Frontal cortex (tissue), 4 donors: Measurements from ENCODE around the gene ZAR1. TPM values are rescaled to one million over a fixed set of nuclear protein-coding genes. Genes with fewer than 3 reads are reported as not detected.

Source experiments
- DNase-seq, 2 donors: peaks; one replicate each; pipeline ENCODE4 v3.0.0; 2012; ENCODE audit warnings: low spot score in 2 of 2
- FAIRE-seq: peaks from 2 replicates; lab custom pipeline; 2012; peaks lifted over from hg19 to GRCh38; lab: Jason Lieb, UNC
- total RNA-seq: library from RNA; depleted of rRNA; stranded (reverse); fragments of >200 nt; gene quantifications from one replicate; pipeline ENCODE4 v1.2.3, GENCODE V29; 2014
- donor health status: control.
- donor health status: control.
- donor health status: control.

Gene ZAR1
- total RNA-seq, 1 donor from 2014 or later = 0.41 TPM

GRCh38 chr4:48484494-48485168 is 5.4 kb upstream of the ZAR1 start:
- FAIRE-seq (no peak), DNase-seq (no peak)

- no peak for DNase-seq
- no peak for FAIRE-seq
Observed at GRCh38 chr4:48489683-48490011, 405 bp upstream of the ZAR1 start.

- no peak for DNase-seq
- no peak for FAIRE-seq
Observed at GRCh38 chr4:48490680-48491513, 845 bp downstream of the ZAR1 start.

DNA sequence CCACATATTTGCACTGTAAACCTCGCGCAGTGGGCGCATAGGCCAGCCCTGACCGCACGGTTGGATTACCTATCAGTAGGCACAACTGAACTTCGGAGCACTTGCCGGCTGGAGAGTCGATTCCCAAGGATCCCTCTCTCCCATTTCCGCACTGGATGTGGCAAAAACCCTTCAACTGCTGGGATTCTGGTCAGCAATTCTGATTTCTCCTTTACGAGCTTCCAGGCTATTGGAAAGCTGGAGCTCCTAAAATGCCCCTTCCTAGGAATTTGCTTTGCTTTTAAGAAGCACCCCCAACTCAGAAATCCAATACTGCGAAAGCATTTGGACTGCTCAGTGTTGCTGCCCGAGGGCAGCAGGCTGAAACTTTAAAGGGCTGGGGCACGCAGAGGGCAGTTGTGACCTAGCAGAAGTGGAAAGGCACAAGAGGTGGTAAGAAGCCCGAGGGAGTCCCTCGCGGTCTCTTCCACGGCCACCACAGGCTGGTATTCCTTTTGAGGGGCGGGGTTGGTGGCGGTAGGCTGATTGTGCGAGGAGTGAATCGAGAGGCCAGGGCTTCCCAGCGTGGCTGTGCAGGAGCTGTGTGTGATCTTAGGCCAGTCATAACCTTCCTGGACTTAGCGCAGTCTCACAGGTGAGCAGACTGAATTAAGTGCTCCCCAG is 1.6 kb downstream of the ZAR1 start:
- DNase-seq (no peak), FAIRE-seq (no peak)

- no peak for FAIRE-seq
Observed at GRCh38 chr4:48493452-48494100, 3.5 kb downstream of the ZAR1 start.

GRCh38 chr4:48495941-48496340 is 5.9 kb downstream of the ZAR1 start:
- DNase-seq (no peak), FAIRE-seq (no peak)

More at GRCh38 chr4:48493452-48494100, 3.5 kb downstream of the ZAR1 start:
- no peak for DNase-seq

DNA sequence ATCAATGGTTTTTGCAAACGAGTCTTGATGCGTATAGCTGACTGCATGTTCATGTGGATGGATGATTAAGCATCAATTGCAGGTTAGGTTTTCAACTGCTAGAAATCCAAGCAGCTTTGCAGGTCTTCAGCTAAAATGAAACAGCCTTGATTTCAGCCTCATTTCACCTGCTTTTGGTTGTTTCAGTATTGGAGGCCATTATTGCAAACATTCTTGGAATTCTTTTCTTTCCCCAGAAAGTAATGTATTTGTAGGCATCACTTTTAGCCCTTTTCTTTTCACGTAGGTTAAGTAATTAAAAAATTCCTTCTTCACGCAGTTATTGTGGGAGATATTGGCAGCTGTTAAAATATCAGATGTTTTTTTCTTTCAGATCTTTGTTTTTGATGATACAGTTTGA is 8.8 kb downstream of the ZAR1 start:
- FAIRE-seq = no peak

DNA sequence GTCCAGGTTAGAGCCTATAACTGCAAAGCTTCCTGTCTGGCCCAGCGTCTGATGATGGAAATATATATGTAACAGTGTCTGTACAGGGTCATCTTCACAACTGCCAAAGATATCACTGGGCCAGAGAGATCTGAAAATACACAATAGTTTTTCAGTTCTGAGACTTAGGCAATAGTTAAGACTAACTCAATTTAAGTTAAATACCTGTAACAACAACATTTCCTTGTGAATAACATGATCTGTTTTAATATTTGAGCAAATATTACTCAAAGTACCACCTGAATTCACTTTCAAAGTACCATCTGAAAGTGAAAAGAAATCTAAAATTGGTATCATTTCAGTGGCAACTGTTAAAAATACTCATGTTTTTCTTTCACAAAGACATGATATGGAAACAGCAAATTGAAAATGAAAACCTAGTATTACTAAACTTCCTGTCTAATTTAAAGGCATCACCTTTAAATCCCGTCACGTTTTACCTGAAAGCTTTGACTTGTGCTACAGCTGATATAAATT is 9.6 kb downstream of the ZAR1 start:
- DNase-seq = no peak
- FAIRE-seq = no peak

More for the DNA sequence above, 8.8 kb downstream of the ZAR1 start:
- no peak for DNase-seq

GRCh38 chr4:48503233-48504025 is 13.4 kb downstream of the ZAR1 start:
- no peak for DNase-seq
- no peak for FAIRE-seq

GRCh38 chr4:48504026-48504330 is 13.9 kb downstream of the ZAR1 start:
- FAIRE-seq = no peak
- DNase-seq = no peak

- FAIRE-seq = no peak
Observed at GRCh38 chr4:48504352-48504751, 14.3 kb downstream of the ZAR1 start.

GRCh38 chr4:48506716-48507115 is 16.7 kb downstream of the ZAR1 start:
- DNase-seq = no peak
- no peak for FAIRE-seq

More at GRCh38 chr4:48504352-48504751, 14.3 kb downstream of the ZAR1 start:
- no peak for DNase-seq

GRCh38 chr4:48509543-48509942 is 19.5 kb downstream of the ZAR1 start:
- DNase-seq = no peak
- FAIRE-seq = no peak

DNA sequence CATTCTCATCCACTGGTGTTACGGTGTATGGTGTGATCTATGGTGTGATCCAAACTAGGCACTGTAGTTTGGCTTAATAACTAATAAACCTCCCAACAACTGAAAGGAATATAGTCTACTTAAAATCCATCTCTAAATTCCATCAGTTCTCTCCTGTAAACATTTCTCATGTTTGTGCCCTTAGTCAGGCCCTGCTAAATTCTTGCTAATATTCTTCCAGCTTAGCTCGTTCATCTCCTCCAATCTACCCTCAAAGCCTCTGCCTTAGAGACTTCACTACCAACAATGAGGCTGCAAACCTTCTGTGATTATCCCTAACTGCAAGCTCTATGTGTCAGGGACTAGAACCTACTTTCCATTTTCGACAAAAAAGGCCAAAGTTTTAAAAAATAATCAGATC is 28.1 kb downstream of the ZAR1 start:
- FAIRE-seq (no peak), DNase-seq (no peak)

- FAIRE-seq = no peak
- DNase-seq = no peak
Observed at GRCh38 chr4:48526406-48526805, 36.4 kb downstream of the ZAR1 start.

DNA sequence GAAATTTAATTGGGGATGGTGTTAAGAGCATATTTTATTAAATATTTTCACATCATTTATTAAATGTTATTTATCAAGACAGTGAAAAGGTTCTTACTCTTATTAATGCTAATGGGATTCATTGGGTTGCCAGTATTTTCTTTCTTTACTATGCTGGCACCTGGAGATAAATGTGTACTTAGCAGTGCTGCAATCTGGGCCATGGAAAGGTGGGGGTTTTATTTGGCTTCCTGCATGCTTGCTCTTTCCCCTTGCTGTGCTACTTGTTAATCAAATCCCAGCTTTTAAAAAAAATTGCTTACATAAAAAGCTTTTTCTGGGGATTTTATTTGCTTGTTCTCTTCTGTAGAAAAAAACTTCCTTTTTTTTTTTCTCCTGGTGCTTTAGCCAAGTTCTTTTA is 48.3 kb downstream of the ZAR1 start:
- no peak for FAIRE-seq
- no peak for DNase-seq

DNA sequence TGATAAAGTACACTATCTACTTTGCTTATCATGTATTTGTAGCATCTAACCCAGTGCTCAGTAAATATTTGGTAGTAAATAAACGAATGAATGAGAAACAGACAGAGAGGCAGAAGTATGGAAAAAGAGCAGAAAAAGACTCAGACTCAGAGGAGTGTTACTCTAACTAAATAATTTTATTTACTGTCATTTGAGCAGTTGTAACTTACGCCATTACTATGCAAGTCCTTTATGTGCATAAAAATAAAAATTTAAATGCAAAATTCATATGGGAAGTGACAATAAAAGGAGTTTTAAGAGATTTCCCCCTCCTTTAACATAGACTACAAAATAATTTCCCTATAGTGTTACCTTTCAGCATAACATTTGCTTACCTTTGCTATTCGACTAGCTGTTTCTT is 49.5 kb downstream of the ZAR1 start:
- DNase-seq (no peak), FAIRE-seq (no peak)

- no peak for DNase-seq
- FAIRE-seq = no peak
Observed at GRCh38 chr4:48542888-48543287, 52.8 kb downstream of the ZAR1 start.

DNA sequence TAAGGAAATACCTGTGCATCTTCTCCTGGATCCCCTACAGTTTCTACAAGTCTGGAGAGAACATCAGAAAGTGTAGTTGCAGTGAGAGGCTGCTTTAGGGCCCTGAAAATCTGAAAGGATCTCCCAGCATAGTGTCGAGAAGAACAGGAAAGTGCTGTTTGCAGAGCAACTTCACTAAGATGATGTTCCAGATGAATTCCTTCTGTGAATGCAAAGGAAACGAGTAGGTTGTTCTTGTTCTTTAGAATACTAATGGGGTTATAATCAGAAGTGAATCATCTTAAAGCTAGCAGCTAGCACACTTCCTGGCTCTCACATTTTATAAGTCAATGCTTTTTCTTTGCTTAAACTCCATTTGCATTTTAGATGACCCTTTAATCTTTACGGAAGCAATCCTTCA is 53.7 kb downstream of the ZAR1 start:
- FAIRE-seq (no peak), DNase-seq (no peak)
